OCI-LY7 (cell line): ENCODE data around the gene TM9SF2.

Experiments used
- EZH2phosphoT487 ChIP-seq: fragments of 200-600 bp; sonication (generic); IDR thresholded peaks from 2 replicates; pipeline ENCODE4 v1.6.1; 2018; ENCODE audit warnings: low read depth, borderline replicate concordance, mild to moderate bottlenecking, mixed run types, antibody characterized with exemption, low read length, moderate library complexity, mixed read lengths
- TF ChIP-seq, protein P1 (sequence below): fragments of 200-600 bp; sonication (generic); conservative IDR thresholded peaks from 2 replicates; pipeline ENCODE4 v1.5.1; 2014; ENCODE audit warnings: mild to moderate bottlenecking, antibody characterized with exemption, low read length, moderate library complexity, mixed read lengths

DNA sequence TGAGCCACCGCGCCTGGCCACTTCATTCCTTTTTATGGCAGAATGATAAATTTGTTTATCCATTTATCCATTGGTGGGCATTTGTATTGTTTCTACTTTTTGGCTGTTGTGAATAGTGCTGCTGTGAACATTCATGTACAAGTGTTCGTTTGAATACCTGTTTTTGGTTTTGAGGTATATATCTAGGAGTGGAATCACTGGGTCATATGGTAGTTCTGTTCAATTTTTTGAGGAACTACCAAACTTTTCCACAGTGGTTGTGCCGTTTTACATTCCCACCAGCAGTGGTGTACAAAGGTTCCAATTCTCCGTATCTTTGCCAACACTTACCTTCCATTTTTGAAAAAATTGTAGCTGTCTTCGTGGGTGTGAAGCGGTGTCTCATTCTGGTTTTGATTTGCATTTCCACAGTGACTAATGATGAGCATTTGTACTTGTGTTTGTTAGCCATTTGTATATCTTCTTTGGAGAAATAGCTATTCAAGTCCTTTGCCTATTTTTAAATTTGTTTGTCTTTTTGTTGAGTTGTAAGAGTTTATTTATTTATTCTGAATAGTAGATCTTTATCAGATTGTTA is 55.7 kb downstream of the TM9SF2 start:
- TF ChIP-seq, protein P1, sequence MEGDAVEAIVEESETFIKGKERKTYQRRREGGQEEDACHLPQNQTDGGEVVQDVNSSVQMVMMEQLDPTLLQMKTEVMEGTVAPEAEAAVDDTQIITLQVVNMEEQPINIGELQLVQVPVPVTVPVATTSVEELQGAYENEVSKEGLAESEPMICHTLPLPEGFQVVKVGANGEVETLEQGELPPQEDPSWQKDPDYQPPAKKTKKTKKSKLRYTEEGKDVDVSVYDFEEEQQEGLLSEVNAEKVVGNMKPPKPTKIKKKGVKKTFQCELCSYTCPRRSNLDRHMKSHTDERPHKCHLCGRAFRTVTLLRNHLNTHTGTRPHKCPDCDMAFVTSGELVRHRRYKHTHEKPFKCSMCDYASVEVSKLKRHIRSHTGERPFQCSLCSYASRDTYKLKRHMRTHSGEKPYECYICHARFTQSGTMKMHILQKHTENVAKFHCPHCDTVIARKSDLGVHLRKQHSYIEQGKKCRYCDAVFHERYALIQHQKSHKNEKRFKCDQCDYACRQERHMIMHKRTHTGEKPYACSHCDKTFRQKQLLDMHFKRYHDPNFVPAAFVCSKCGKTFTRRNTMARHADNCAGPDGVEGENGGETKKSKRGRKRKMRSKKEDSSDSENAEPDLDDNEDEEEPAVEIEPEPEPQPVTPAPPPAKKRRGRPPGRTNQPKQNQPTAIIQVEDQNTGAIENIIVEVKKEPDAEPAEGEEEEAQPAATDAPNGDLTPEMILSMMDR, result no peak
- no peak for TF ChIP-seq EZH2phosphoT487
